Measurements from ENCODE around the gene HBG2. TPM values are rescaled to one million over a fixed set of nuclear protein-coding genes. Genes with fewer than 3 reads are reported as not detected.

HBG2 gene
- total and polyA plus RNA-seq, 2 of the 13 experiments (the other 11 are each of a cell fraction or from before 2014, with no cell fraction given) = not detected

DNA sequence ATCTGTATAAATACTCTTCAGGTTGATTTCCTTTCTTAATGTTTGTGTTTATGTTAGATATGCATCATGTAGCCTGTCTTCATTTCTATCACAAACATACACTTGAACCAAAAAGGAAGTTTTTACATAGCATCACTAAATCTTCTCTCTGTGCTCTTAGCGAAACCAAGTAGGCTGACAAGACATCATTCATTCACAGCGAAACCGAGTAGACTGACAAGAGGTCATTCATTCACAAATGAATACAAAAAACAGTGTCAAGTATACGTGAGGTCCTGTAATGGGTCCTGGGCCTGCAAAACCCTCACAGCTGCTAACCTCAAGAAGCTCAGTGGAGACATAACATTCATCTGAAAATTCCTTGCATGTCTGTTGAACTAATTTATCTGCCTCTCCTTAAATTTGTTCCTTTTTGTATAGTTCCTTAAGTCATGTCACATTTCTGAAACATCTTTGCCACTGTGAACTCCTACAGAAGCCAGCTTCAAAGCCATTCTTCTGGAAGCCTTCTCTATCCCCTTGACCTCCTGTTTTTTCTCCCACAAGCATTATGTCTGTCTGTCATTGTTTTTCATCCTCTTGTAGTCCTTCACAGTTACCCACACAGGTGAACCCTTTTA lies 25.0 kb upstream of the HBG2 start:
- ChIA-PET POLR2A (no interaction called here), CTCF (ENCODE audit: low intra/inter-chr PET ratio, low total read pairs) (no interaction called here)
- no peaks in the 10 kb centered on the region for H3K4me1 ChIP-seq (ENCODE audit: insufficient read depth, low read length)
- no peaks in the 10 kb centered on the region for H3K79me2 ChIP-seq (ENCODE audit: insufficient read depth, low read length)
- DNase-seq (ENCODE audit: low spot score) = no peak
- intact Hi-C loops (cut with micrococcal nuclease; ENCODE audit: unreplicated experiment) = no loop called here
- H2AFZ ChIP-seq (ENCODE audit: low read length) = no peak overlapping the region
- no peak overlapping the region for H3K9ac ChIP-seq (ENCODE audit: insufficient read depth, low read depth, low read length)
- no peak for FAIRE-seq
- no peaks in the 10 kb centered on the region for H3K27me3 ChIP-seq (ENCODE audit: control insufficient read depth in 1 of 2, insufficient read depth in 2 of 2, low read length in 2 of 2)
- no peak overlapping the region for H3K4me2 ChIP-seq (ENCODE audit: low read depth, low read length)
- H4K20me1 ChIP-seq (ENCODE audit: insufficient read depth, low read length) = no peaks in the 10 kb centered on the region
- H3K27ac ChIP-seq (ENCODE audit: extremely low read length, insufficient read depth, low read length) = no peak overlapping the region
- no peaks in the 10 kb centered on the region for H3K36me3 ChIP-seq (replicated peaks in 1 of 2; ENCODE audit: control insufficient read depth in 1 of 2, insufficient read depth in 2 of 2, low read length in 2 of 2)
- no TSS peak for BruUV-seq (replicated peaks)
- no peak overlapping the region for H3K4me3 ChIP-seq (replicated peaks in 1 of 3; ENCODE audit: insufficient read depth in 1 of 3, low read depth in 2 of 3, low read length in 3 of 3)
- WGBS (ENCODE audit: low lambda C conversion rate) = 21% methylated on average over 4 of the region's 4 CpGs
- in situ Hi-C loops (cut with HindIII; ENCODE audit: extremely low pct_ligation_motif_present, low pct_unique_long_range_greater_than_20kb) = no loop called here
- H3K9me3 ChIP-seq (ENCODE audit: low read length) = no peaks in the 10 kb centered on the region
- ATAC-seq = no peak
- no peak for TF ChIP-seq ZNF839 (CRISPR knock-in tag; IDR thresholded peaks at IDR 0.05; ENCODE audit: borderline replicate concordance)
- TF ChIP-seq NBN (conservative IDR thresholded peaks at IDR 0.05) = no peak
- no peak for TF ChIP-seq FOSL1 (CRISPR knock-in tag; IDR thresholded peaks at IDR 0.05; ENCODE audit: borderline replicate concordance)
- no peak for TF ChIP-seq MYC (CRISPR knock-in tag; IDR thresholded peaks at IDR 0.05; ENCODE audit: borderline replicate concordance)
- no peak for TF ChIP-seq FOXA1 (IDR thresholded peaks at IDR 0.05)
- TF ChIP-seq FOXA1 (CRISPR knock-in tag; IDR thresholded peaks at IDR 0.05) = no peak
- TF ChIP-seq ZNF724P (CRISPR knock-in tag; IDR thresholded peaks at IDR 0.05; ENCODE audit: borderline replicate concordance) = no peak
- TF ChIP-seq TARDBP (CRISPR knock-in tag; IDR thresholded peaks at IDR 0.05) = no peak
- TF ChIP-seq CC2D1A (CRISPR knock-in tag; IDR thresholded peaks at IDR 0.05) = no peak
- no peak for TF ChIP-seq MTA1 (CRISPR knock-in tag; IDR thresholded peaks at IDR 0.05; ENCODE audit: borderline replicate concordance)
- no peak for TF ChIP-seq ARID4A (CRISPR knock-in tag; IDR thresholded peaks at IDR 0.05; ENCODE audit: borderline replicate concordance)
- no peak for TF ChIP-seq HOXD1 (CRISPR knock-in tag; IDR thresholded peaks at IDR 0.05)
- TF ChIP-seq ZNF562 (CRISPR knock-in tag; IDR thresholded peaks at IDR 0.05; ENCODE audit: borderline replicate concordance) = no peak
- TF ChIP-seq ZNF318 (CRISPR knock-in tag; IDR thresholded peaks at IDR 0.05) = no peak
